Mesendoderm (in vitro differentiated cells): Measurements from ENCODE around the gene KRTAP17-1.
A peak's percentile ranks its signal among the peaks of the same experiment; 100 is the strongest.

Experiments
- DNase-seq: peaks from one replicate; pipeline ENCODE4 v3.0.0; 2013
- H2AK5ac ChIP-seq: 2 replicates; pipeline ENCODE4 v1.6.1; 2013; ENCODE audit warnings: low read length, inconsistent platforms
- H2BK120ac ChIP-seq: 2 replicates; pipeline ENCODE4 v1.6.1; 2013; ENCODE audit warnings: low read depth, mild to moderate bottlenecking, low read length, moderate library complexity, mixed read lengths
- H2BK15ac ChIP-seq: replicated peaks from 2 replicates; pipeline ENCODE4 v1.6.1; 2013; ENCODE audit warnings: low read depth, mild to moderate bottlenecking, moderate library complexity
- H2BK5ac ChIP-seq: 2 replicates; pipeline ENCODE4 v1.6.1; 2013; ENCODE audit warnings: low read length, inconsistent platforms
- H3K18ac ChIP-seq: 2 replicates; pipeline ENCODE4 v1.6.1; 2013; ENCODE audit warnings: mild to moderate bottlenecking, low read length, mixed read lengths
- H3K23ac ChIP-seq: one replicate; pipeline ENCODE4 v1.6.1; 2013; ENCODE audit warnings: low read length
- H3K27ac ChIP-seq: 2 replicates; pipeline ENCODE4 v1.5.1; 2013; ENCODE audit warnings: low read depth, mild to moderate bottlenecking, inconsistent platforms, low read length, moderate library complexity
- H3K27me3 ChIP-seq: 2 replicates; pipeline ENCODE4 v1.6.1; 2013; ENCODE audit warnings: low read length, control low read depth, mild to moderate bottlenecking, inconsistent platforms; ENCODE audit not compliant: insufficient read depth, poor library complexity
- H3K36me3 ChIP-seq: 2 replicates; pipeline ENCODE4 v1.6.1; 2013; ENCODE audit warnings: low read length, inconsistent platforms; ENCODE audit not compliant: control insufficient read depth, insufficient read depth
- H3K4ac ChIP-seq: one replicate; pipeline ENCODE4 v1.6.1; 2013; ENCODE audit warnings: low read depth, mild to moderate bottlenecking, low read length, moderate library complexity
- H3K4me1 ChIP-seq: 2 replicates; pipeline ENCODE4 v1.6.1; 2013; ENCODE audit warnings: low read depth, low read length, inconsistent platforms; ENCODE audit not compliant: control insufficient read depth
- H3K4me2 ChIP-seq: 2 replicates; pipeline ENCODE4 v1.6.1; 2013; ENCODE audit warnings: low read length
- H3K4me3 ChIP-seq: 2 replicates; pipeline ENCODE4 v1.5.1; 2013; ENCODE audit warnings: mild to moderate bottlenecking, low read length
- H3K56ac ChIP-seq: one replicate; pipeline ENCODE4 v1.6.1; 2013; ENCODE audit warnings: low read length
- H3K79me1 ChIP-seq: 2 replicates; pipeline ENCODE4 v1.6.1; 2013; ENCODE audit warnings: low read length, inconsistent platforms
- H3K79me2 ChIP-seq: 2 replicates; pipeline ENCODE4 v1.6.1; 2013; ENCODE audit warnings: mild to moderate bottlenecking, low read length; ENCODE audit not compliant: control insufficient read depth, insufficient read depth
- H3K9ac ChIP-seq: 2 replicates; pipeline ENCODE4 v1.6.1; 2013; ENCODE audit warnings: low read length, inconsistent platforms
- H4K5ac ChIP-seq: one replicate; pipeline ENCODE4 v1.6.1; 2013; ENCODE audit warnings: low read length
- H4K8ac ChIP-seq: one replicate; pipeline ENCODE4 v1.6.1; 2013; ENCODE audit warnings: low read depth, mild to moderate bottlenecking, control low read depth, low read length, moderate library complexity
- WGBS: extraction: QIAGEN DNeasy Blood & Tissue Kit; methylation state at CpG from one replicate; pipeline ENCODE4 v1.1.7; 2013; ENCODE audit warnings: low lambda C conversion rate, missing lambda C conversion rate; ENCODE audit not compliant: insufficient coverage; ENCODE audit errors: extremely low coverage; 5-methylcytosine and 5-hydroxymethylcytosine counted together

The KRTAP17-1 gene

DNA sequence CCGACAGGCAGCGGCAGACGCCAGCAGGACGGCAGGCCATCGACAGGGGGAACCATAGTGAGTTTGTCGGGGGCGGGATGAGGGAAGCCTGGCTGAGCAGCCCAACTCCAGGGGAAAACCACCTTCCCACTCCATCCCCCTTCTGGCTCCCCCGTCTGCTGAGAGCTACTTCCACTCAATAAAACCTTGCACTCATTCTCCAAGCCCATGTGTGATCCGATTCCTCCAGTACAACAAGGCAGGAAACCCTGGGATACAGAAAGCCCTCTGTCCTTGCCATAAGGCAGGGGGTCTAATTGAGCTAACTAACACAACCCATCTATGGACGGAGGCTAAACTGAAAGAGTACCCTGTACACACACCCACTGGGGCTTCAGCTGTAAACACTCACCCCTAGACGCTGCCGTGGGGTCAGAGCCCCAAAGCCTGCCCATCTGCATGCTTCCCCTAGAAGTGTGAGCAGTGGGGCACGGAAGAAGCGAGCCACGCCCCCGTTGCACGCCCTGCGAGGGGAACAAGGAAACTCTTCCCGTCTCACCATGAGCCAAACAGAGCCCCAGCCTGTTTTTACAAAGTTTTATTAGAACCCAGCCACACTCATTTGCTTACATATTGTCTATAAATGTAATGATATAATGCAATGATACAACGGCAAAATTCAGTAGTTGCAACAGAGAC is 16.9 kb downstream of the KRTAP17-1 start:
- Histone ChIP-seq H4K5ac (no peak overlapping the region), H3K27ac (no peak overlapping the region), H3K79me1 (no peaks in the 10 kb centered on the region), H3K18ac (no peak overlapping the region), H2BK15ac (no peak overlapping the region), H3K4me1 (no peaks in the 10 kb centered on the region), H3K79me2 (no peaks in the 10 kb centered on the region), H3K56ac (no peak overlapping the region), H2BK5ac (no peak overlapping the region), H2AK5ac (no peak overlapping the region), H2BK120ac (no peak overlapping the region), H3K4me3 (no peak overlapping the region), H3K23ac (no peak overlapping the region), H3K27me3 (no peaks in the 10 kb centered on the region), H3K36me3 (no peaks in the 10 kb centered on the region), H3K4ac (no peak overlapping the region), H3K9ac (no peak overlapping the region), H4K8ac (no peak overlapping the region), H3K4me2 (no peak overlapping the region)
- no CpG with 5 or more reads among the region's 20 CpGs for WGBS
- DNase-seq: no peak

DNA sequence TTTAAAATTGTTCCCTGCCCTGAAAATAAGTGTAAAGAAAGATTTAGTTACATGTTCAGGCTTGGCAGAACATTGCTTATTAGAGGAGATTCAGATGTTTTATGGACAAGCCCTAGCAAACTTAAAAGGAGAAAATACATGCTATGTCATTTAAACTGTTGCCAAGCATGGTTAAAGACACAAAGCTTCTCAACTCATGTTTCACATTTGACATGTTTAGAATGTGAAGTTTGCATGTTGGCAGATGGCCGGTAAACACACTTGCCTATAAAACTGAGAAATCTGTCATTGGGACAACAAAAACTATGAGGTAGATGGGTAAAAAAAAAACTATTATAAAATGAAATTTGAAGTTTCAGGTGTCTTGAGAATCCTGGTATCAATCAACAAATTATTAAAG is 18.7 kb downstream of the KRTAP17-1 start:
- no peak overlapping the region for H2BK5ac ChIP-seq
- H2BK120ac ChIP-seq: no peak overlapping the region
- H3K36me3 ChIP-seq: no peaks in the 10 kb centered on the region
- no peak overlapping the region for H3K18ac ChIP-seq
- no peak overlapping the region for H4K5ac ChIP-seq
- H3K27ac ChIP-seq: no peak overlapping the region
- H3K4me2 ChIP-seq: no peak overlapping the region
- no peak overlapping the region for H3K4me3 ChIP-seq
- DNase-seq: no peak
- H3K79me1 ChIP-seq: no peaks in the 10 kb centered on the region
- no peak overlapping the region for H2BK15ac ChIP-seq
- WGBS: no CpG with 5 or more reads among the region's 1 CpG
- no peaks in the 10 kb centered on the region for H3K4me1 ChIP-seq
- no peaks in the 10 kb centered on the region for H3K27me3 ChIP-seq
- no peak overlapping the region for H3K56ac ChIP-seq
- no peak overlapping the region for H3K4ac ChIP-seq
- no peaks in the 10 kb centered on the region for H3K79me2 ChIP-seq
- no peak overlapping the region for H3K9ac ChIP-seq
- no peak overlapping the region for H3K23ac ChIP-seq
- H2AK5ac ChIP-seq: no peak overlapping the region
- no peak overlapping the region for H4K8ac ChIP-seq

DNA sequence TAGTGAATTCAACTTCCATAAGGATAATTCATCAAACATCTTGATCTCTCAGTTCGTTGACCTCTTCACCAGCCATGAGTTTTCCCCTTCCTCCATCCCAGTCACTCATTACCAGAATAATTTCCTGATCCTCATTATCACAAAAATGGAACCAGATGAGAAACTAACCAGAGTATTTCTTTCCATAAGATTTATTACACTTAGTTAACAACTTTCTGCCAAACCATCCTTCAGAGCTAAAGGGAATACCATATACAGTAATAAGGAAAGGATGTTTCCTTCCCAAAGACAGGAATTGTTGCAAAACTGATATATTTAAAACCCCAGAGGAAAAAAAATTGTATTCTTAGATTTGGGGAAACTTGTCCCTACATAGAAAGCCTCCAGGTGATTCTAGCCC is 21.5 kb downstream of the KRTAP17-1 start:
- H3K9ac ChIP-seq: no peak overlapping the region
- H4K5ac ChIP-seq: no peak overlapping the region
- H3K4me1 ChIP-seq: no peaks in the 10 kb centered on the region
- no peak overlapping the region for H2BK15ac ChIP-seq
- H3K4ac ChIP-seq: no peak overlapping the region
- DNase-seq: no peak
- no peaks in the 10 kb centered on the region for H3K36me3 ChIP-seq
- H3K4me2 ChIP-seq: no peak overlapping the region
- no peak overlapping the region for H3K27ac ChIP-seq
- no peak overlapping the region for H3K18ac ChIP-seq
- no peak overlapping the region for H3K23ac ChIP-seq
- no peak overlapping the region for H2BK5ac ChIP-seq
- H3K79me1 ChIP-seq: no peaks in the 10 kb centered on the region
- no peak overlapping the region for H2BK120ac ChIP-seq
- H4K8ac ChIP-seq: no peak overlapping the region
- WGBS: no CpG with 5 or more reads among the region's 1 CpG
- H3K4me3 ChIP-seq: no peak overlapping the region
- H3K27me3 ChIP-seq: no peaks in the 10 kb centered on the region
- H2AK5ac ChIP-seq: no peak overlapping the region
- no peak overlapping the region for H3K56ac ChIP-seq
- no peaks in the 10 kb centered on the region for H3K79me2 ChIP-seq

DNA sequence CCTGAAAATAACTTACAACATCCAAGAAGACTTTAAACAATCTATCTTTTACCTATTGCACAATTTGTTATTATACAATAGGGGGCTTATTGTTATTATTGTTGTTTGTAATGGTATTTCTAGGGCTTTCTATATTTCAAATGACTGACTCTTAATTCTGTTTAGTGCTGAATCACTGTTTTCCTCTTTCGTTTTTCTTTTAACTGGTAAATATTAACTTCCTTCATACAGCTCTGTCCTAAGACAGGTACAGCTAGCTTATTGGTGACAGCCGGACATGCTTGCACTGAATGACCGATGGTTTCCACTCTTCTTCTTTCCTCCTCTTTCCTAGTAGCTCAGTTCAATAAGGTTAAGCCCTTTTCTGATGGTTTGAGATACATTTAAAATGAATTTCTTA is 28.5 kb downstream of the KRTAP17-1 start:
- Histone ChIP-seq H3K4me3 (no peak overlapping the region), H2BK5ac (no peak overlapping the region), H3K4me1 (no peaks in the 10 kb centered on the region), H2BK15ac (no peak overlapping the region), H3K18ac (no peak overlapping the region), H3K23ac (no peak overlapping the region), H4K5ac (no peak overlapping the region), H3K56ac (no peak overlapping the region), H3K27ac (no peak overlapping the region), H2BK120ac (no peak overlapping the region), H3K9ac (no peak overlapping the region), H4K8ac (no peak overlapping the region), H2AK5ac (no peak overlapping the region), H3K27me3 (no peaks in the 10 kb centered on the region), H3K36me3 (no peaks in the 10 kb centered on the region), H3K79me2 (no peaks in the 10 kb centered on the region), H3K4me2 (no peak overlapping the region), H3K79me1 (no peaks in the 10 kb centered on the region), H3K4ac (no peak overlapping the region)
- WGBS: no CpG with 5 or more reads among the region's 3 CpGs
- no peak for DNase-seq

DNA sequence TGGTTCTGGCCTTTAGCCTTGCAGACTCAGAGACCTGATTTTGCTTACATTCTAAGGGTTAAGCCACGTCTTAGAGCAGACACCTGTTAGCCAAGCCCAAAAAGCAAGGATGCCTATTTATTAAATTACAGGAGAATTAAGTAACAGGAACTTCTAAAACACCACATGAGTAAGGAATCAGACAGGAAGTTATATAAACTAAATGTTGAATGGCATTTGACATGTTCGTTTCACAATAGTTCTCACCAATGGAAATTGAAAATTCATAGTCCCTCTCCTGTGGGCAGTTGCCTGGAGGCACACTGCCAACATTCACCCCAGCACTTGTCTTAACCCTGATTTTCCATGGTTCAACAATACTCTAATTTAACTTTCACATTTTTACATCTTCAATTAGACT is 31.0 kb downstream of the KRTAP17-1 start:
- Histone ChIP-seq H3K79me1 (no peaks in the 10 kb centered on the region), H3K9ac (no peak overlapping the region), H2BK5ac (no peak overlapping the region), H3K4me3 (no peak overlapping the region), H3K27ac (no peak overlapping the region), H3K18ac (no peak overlapping the region), H3K56ac (no peak overlapping the region), H3K36me3 (no peaks in the 10 kb centered on the region), H2BK120ac (no peak overlapping the region), H4K5ac (no peak overlapping the region), H4K8ac (no peak overlapping the region), H3K27me3 (no peaks in the 10 kb centered on the region), H3K4me2 (no peak overlapping the region), H2AK5ac (no peak overlapping the region), H3K79me2 (no peaks in the 10 kb centered on the region), H3K4me1 (no peaks in the 10 kb centered on the region), H2BK15ac (no peak overlapping the region), H3K23ac (no peak overlapping the region), H3K4ac (no peak overlapping the region)
- no peak for DNase-seq
- no CpG with 5 or more reads among the region's 2 CpGs for WGBS

DNA sequence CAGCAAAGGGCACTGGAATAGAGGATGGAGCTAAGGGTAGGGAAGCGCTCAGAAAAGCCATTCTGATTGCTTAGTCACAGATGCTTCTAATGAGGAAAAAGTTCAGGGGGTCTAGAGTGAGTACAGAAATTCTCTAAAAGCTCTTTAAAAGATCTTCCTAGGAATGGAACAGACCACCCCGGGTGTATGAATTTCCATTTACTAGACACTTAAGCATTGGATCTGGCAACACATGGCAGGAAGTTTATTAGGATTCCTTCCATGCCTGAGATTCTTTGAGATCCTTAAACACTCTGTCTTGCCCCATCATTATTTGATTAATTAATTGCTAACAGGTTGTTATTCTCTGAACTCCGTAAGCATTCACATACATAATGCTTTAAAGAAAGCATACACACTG is 31.5 kb downstream of the KRTAP17-1 start:
- H3K4ac ChIP-seq: no peak overlapping the region
- no peaks in the 10 kb centered on the region for H3K36me3 ChIP-seq
- H2AK5ac ChIP-seq: no peak overlapping the region
- H2BK120ac ChIP-seq: no peak overlapping the region
- H3K27ac ChIP-seq: no peak overlapping the region
- no peaks in the 10 kb centered on the region for H3K79me1 ChIP-seq
- H4K5ac ChIP-seq: no peak overlapping the region
- DNase-seq: peak; percentile 16
- no peak overlapping the region for H3K9ac ChIP-seq
- H4K8ac ChIP-seq: no peak overlapping the region
- WGBS: no CpG with 5 or more reads among the region's 3 CpGs
- H3K4me2 ChIP-seq: no peak overlapping the region
- no peaks in the 10 kb centered on the region for H3K27me3 ChIP-seq
- H3K4me3 ChIP-seq: no peak overlapping the region
- no peak overlapping the region for H2BK5ac ChIP-seq
- H3K56ac ChIP-seq: no peak overlapping the region
- H3K4me1 ChIP-seq: no peaks in the 10 kb centered on the region
- no peak overlapping the region for H3K18ac ChIP-seq
- H3K79me2 ChIP-seq: no peaks in the 10 kb centered on the region
- H3K23ac ChIP-seq: no peak overlapping the region
- H2BK15ac ChIP-seq: no peak overlapping the region
